GM18526 (cell line): ENCODE measurements around the gene GLT8D2.

ENCODE experiments used
- POLR2A ChIP-seq: IDR thresholded peaks from 3 replicates; pipeline ENCODE4 v1.6.1; 2011; ENCODE audit not compliant: insufficient read length; ENCODE audit errors: extremely low read depth

The GLT8D2 gene

GRCh38 chr12:103973909-103974308 is 76.1 kb downstream of the GLT8D2 start:
- TF ChIP-seq POLR2A = no peak

- TF ChIP-seq POLR2A = no peak
Measured at GRCh38 chr12:103969391-103969790, 80.6 kb downstream of the GLT8D2 start.

- no peak for TF ChIP-seq POLR2A
Measured at GRCh38 chr12:103966736-103967135, 83.3 kb downstream of the GLT8D2 start.

GRCh38 chr12:103965590-103966504 is 84.1 kb downstream of the GLT8D2 start, which contains the start of gene TDG:
TDG (plus strand) TSS chr12:103965872; CDS start chr12:103966038, 166 bp downstream.
- TF ChIP-seq POLR2A = peak; percentile 91

- no peak for TF ChIP-seq POLR2A
Measured at GRCh38 chr12:103965255-103965589, 84.8 kb downstream of the GLT8D2 start.

GRCh38 chr12:103964805-103965204 is 85.2 kb downstream of the GLT8D2 start:
- no peak for TF ChIP-seq POLR2A

- TF ChIP-seq POLR2A = no peak
Measured at GRCh38 chr12:103962493-103962892, 87.5 kb downstream of the GLT8D2 start.

GRCh38 chr12:103960616-103961227 is 89.3 kb downstream of the GLT8D2 start:
- TF ChIP-seq POLR2A = no peak

GRCh38 chr12:103958621-103959020 is 91.4 kb downstream of the GLT8D2 start:
- TF ChIP-seq POLR2A = no peak

- no peak for TF ChIP-seq POLR2A
Measured at GRCh38 chr12:103957865-103958388, 92.1 kb downstream of the GLT8D2 start.

GRCh38 chr12:103956509-103957027 is 93.4 kb downstream of the GLT8D2 start:
- TF ChIP-seq POLR2A = no peak

- TF ChIP-seq POLR2A = no peak
Measured at GRCh38 chr12:103955811-103956508, 94.0 kb downstream of the GLT8D2 start.

GRCh38 chr12:103952497-103952896 is 97.5 kb downstream of the GLT8D2 start:
- TF ChIP-seq POLR2A = no peak

GRCh38 chr12:103948746-103949406 is 101.1 kb downstream of the GLT8D2 start:
- TF ChIP-seq POLR2A = no peak
